ENCODE results near the gene BFSP2. TPM values are rescaled to one million over a fixed set of nuclear protein-coding genes. Genes with fewer than 3 reads are reported as not detected.

Gene BFSP2, protein sequence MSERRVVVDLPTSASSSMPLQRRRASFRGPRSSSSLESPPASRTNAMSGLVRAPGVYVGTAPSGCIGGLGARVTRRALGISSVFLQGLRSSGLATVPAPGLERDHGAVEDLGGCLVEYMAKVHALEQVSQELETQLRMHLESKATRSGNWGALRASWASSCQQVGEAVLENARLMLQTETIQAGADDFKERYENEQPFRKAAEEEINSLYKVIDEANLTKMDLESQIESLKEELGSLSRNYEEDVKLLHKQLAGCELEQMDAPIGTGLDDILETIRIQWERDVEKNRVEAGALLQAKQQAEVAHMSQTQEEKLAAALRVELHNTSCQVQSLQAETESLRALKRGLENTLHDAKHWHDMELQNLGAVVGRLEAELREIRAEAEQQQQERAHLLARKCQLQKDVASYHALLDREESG
- polyA plus RNA-seq (2013, experiment 1 of 2; ENCODE audit: insufficient read length), result not detected
- not detected for polyA plus RNA-seq (2013, experiment 2 of 2; ENCODE audit: insufficient read length)

- DNase-seq, result no peak
Measured at GRCh38 chr3:133400006-133400515, at the start of gene BFSP2. Gene BFSP2, plus strand, starts transcription at chr3:133400056. Its CDS starts 28 bp downstream, at chr3:133400084.

DNA sequence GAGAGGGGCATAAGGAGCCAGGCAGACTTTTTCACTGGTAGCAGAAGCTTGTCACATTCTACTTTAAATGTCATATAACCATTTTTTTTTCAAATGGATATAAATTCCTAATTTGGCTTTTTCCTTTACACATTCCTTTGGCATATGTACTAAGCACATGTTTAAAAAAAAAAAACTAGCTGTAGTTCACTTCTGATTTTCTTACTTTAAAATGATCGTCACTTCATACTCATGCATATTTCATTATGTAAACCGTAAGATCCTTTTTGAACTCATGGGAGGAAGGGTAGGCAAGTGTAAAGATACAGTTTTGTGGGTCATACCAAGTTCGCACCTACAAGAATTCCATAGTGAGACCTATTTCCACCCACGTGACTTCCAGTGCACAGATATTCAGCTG lies 45.1 kb upstream of the BFSP2 start:
- DNase-seq, result no peak

- no peak for DNase-seq
Measured at GRCh38 chr3:133360476-133360875, 39.4 kb upstream of the BFSP2 start.

GRCh38 chr3:133361011-133361410 lies 38.8 kb upstream of the BFSP2 start:
- DNase-seq, result no peak

GRCh38 chr3:133361435-133361834 lies 38.4 kb upstream of the BFSP2 start:
- DNase-seq, result no peak

DNA sequence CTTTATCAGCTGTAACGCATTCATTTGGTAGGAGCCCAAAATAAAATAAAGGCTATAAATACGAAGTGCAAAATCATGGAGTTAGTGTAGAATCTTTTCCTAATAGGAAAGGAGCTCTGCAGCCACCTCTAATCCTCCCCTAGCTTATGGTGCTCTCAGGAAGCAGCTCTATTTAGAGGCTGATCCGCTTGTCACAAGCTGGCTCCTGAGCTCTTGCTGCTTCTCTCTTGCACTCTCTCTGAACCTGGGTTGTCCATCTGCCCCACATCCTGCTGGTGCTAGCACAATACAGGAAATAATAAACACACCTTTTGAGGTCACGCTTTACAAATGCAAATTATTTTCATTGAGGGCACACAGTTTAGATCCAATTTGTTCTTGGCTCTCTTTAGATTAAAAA lies 37.3 kb upstream of the BFSP2 start:
- DNase-seq, result no peak

- DNase-seq, result no peak
Measured at GRCh38 chr3:133364704-133365103, 35.2 kb upstream of the BFSP2 start.

DNA sequence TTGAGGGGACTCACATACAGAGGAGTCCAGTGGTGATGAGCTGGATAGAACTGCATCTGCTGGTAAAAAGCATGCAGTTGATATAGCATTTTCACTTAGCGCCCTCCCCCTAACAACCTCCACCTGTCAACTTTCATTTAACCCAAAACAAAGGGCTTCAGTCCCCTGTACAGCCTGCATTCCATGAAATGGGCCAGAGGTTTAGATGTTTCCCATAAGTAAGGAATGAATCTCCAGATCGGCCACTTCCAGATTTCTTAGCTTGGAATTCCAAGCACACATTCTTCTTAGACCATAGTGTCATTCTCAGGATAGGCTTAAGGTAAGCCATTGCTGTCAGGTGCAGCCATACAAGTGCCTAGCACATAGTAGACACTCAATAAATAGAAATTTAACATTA lies 32.9 kb upstream of the BFSP2 start:
- DNase-seq, result no peak

DNA sequence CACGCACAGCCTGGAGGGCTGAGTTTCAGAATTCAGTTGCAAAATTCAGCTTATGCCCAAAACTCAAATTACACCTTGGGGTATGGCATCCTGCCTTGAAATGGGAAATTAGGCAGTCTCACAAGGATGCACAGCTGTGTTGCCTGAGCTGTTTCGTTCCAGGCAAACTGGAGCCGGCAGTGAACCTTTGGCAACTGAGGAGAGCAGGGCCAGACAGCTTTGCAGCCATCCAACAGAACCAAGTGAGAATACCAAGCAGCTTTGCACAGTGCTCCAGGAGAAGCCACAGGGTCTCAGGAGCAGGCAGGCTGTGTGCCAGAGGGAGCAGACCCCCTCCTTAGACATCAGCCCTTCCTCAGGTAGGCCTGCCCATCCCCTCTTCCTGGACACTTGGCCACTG lies 32.5 kb upstream of the BFSP2 start:
- DNase-seq, result no peak

GRCh38 chr3:133367956-133368355 lies 31.9 kb upstream of the BFSP2 start:
- no peak for DNase-seq

- DNase-seq, result no peak
Measured at GRCh38 chr3:133368371-133369067, 31.3 kb upstream of the BFSP2 start.

- DNase-seq, result no peak
Measured at GRCh38 chr3:133369068-133369440, 30.8 kb upstream of the BFSP2 start.

GRCh38 chr3:133371181-133371580 lies 28.7 kb upstream of the BFSP2 start:
- DNase-seq, result no peak

GRCh38 chr3:133371676-133372075 lies 28.2 kb upstream of the BFSP2 start:
- DNase-seq, result no peak

- peak; percentile 57 for DNase-seq
Measured at GRCh38 chr3:133374708-133375402, 25.0 kb upstream of the BFSP2 start.

- no peak for DNase-seq
Measured at GRCh38 chr3:133375403-133375745, 24.5 kb upstream of the BFSP2 start.

GRCh38 chr3:133376810-133377209 lies 23.0 kb upstream of the BFSP2 start:
- DNase-seq, result peak; percentile 23

- DNase-seq, result peak; percentile 62
Measured at GRCh38 chr3:133377396-133377795, 22.5 kb upstream of the BFSP2 start.

- DNase-seq, result no peak
Measured at GRCh38 chr3:133379926-133380325, 19.9 kb upstream of the BFSP2 start.

- DNase-seq, result no peak
Measured at GRCh38 chr3:133380481-133381225, 19.2 kb upstream of the BFSP2 start.

GRCh38 chr3:133381346-133382109 lies 18.3 kb upstream of the BFSP2 start:
- no peak for DNase-seq

DNA sequence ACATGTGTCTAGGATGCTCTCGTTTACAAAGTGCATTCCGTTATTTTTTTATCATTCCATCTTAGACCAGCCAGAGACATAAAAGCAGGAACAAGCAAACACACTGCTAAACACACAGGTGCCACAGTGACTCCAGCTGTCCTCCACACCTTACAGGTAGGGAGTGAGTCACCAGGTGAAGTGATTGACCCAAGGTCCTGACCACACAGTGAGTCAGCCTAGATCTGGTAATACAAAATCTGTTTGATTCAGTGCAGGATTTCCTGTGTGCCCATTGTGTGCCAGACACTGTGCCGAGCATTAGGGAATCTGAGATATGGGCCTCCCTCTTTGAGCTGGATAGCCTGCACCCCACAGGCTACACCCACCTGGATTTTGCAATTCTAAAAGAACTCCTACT lies 16.7 kb upstream of the BFSP2 start:
- DNase-seq, result no peak

Data from fibroblast of skin of scalp (primary cell).